A172 (cell line): ENCODE measurements around the gene PALS1. TPM values are rescaled to one million over a fixed set of nuclear protein-coding genes. Genes with fewer than 3 reads are reported as not detected.
"Not testable (repeated sequence)": the region's sequence is repeated elsewhere in the genome, so short reads cannot be mapped to it uniquely, and the experiment has no call there.

Source experiments
- DNase-seq: peaks from one replicate; pipeline ENCODE4 v3.0.0-alpha.2; 2015; ENCODE audit warnings: low spot score
- total RNA-seq: library from RNA; depleted of rRNA; stranded (reverse); fragments of >200 nt; shearing (Covaris generic); gene quantifications from 2 replicates; pipeline ENCODE4 v1.2.3, GENCODE V29; 2014; rRNA removed

The PALS1 gene
- total RNA-seq, 1 experiment from 2014 or later, result 72.8 TPM

- DNase-seq, result no peak
Measured at GRCh38 chr14:67257906-67258305, 16.7 kb downstream of the PALS1 start.

DNA sequence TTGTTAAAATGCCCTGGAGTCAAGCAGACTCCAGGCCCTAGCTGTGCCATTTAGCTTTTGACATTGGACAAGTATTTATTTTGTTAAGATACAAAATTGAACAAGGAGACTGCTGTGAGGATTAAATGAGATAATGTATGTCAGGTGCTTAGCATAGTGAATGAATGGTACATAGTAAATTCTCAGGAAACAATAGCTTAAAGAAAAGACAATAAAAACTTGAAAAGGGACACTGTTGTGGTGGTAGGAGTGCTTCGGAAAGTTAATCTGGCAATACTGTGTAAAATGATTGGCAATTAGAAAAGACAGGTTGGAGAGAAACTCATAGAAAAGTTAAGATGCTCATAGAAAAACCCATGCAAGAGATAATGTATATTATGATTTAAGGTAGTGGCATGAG, 19.7 kb downstream of the PALS1 start:
- DNase-seq, result no peak

- DNase-seq, result peak; percentile 59
Measured at GRCh38 chr14:67263499-67264149, 22.4 kb downstream of the PALS1 start.

DNA sequence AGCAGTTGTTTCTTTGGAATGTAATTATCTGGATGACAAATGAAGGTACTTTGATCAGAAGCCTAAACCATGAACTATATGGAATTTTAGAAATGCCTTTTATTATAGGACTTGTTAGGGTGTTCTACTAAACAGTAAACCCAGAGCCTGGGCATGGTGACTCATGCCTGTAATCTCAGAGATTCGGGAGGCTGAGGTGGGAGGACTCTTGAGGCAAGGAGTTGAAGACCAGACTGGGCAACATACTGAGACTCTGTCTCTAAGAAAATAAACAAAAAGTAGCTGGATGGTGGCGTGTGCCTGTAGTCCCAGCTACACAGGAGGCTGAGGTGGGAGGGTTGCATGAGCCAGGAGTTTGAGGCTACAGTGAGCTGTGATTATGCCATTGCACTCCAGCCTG, 23.9 kb downstream of the PALS1 start:
- DNase-seq, result peak; percentile 37

DNA sequence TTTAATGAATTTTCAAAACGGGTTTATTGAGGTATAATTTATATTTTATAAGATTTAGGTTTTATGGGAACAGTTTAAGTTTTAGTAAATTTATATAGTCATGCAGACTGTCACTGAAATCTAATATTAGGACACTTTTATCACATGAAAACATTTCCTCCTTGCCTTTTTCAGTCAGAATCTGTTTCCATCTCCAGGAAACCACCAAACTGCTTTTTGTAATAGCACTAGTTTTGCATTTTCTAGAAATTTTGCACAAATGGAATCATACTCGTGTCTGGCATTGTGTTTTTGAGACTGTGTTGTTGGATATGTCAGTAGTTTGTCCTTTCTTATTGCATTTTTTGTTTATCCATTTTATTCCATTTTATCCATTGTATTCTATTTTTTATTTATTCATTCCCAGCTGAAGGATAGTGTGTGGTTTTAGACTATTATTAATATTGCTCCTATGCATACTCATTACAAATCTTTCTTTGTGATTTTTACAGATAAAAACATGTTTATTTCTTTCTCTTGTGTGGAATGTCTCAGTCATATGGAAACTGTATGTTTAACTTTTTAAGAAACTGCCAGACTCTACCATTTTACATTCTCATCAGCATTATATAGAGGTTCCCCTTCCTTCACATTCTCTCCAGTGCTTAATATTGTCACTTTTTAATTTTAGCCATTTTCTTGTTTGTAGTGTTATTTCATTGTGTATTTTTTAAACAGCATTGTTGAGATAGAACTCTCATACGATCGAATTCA, 26.5 kb downstream of the PALS1 start:
- DNase-seq, result no peak

DNA sequence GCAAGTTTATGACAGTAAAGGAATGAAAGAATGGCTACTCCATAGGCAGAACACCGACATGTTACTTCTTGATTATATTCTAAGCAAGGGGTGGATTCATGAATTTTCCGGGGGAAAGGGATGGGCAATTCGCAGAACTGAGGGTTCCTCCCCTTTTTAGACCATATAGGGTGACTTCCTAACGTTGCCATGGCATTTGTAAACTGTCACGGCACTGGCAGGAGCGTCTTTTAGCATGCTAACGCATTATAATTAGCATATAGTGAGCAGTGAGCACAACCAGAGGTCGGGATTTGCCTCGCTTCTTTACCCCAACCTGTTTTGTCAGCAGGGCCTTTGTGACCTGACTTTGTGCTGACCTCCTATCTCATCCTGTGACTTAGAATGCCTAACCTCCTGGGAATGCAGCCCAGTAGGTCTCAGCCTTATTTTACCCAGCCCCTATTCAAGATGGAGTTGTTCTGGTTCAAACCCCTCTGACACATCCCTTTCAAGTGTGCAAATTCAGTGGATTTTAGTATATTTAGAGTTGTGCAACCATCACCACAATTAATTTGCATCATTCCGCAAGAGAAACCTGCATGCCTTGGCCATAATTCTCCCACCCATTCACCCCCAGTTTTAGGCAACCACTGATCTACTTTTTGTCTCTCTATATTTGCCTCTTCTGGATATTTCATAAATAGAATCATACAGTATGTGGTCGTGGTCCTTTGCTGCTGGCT, 27.4 kb downstream of the PALS1 start:
- no peak for DNase-seq

- DNase-seq, result no peak
Measured at GRCh38 chr14:67269298-67270060, 28.2 kb downstream of the PALS1 start.

DNA sequence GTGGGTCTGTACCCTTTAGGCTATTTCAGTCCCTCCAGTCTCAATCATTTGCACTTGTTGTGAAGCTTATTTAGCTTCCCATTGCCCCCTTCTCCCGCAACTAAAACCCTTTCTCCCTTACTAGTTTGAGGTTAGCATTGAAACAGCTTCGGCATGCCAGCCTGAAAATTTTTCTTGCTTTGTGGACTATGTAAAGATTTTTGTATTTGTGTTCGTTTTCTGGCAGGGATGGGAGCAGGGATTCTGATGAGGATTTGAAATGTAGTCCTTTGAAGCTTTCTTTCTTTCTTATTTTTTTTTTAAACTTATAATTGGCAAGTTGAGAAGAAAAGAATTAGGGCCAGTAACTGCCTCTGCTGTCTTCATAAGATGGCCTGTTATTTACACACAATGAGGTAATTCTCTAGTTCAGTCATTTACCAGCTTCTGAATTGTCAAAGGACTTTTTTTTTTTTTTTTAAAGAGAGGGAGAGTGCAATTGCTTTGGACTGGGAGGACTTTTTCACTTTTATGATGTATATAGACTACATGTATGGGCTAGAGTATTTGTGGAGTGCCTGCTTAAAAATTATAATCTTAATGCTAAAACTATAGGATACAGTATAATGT, 29.0 kb downstream of the PALS1 start:
- DNase-seq, result no peak

DNA sequence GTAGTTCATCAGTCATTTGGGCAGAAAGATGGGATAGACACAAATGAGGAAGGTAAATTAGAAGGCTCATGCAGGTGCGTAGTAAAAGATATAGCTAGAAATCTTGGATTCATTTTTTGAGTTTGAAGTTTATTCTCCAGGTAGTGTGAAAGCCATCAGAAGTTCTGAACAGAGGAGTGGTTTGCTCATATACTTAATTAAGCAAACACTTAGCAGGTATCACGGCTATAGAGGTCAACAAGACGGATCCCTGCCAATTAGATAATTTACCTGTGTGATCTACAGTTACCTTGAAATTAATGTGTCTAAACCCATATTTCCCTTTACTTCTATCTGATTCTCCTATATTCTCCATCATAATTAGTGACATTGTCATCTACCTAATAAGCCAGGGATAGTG, 29.7 kb downstream of the PALS1 start:
- no peak for DNase-seq

- not testable (repeated sequence) for DNase-seq
Measured at GRCh38 chr14:67273281-67273680, 32.0 kb downstream of the PALS1 start.

DNA sequence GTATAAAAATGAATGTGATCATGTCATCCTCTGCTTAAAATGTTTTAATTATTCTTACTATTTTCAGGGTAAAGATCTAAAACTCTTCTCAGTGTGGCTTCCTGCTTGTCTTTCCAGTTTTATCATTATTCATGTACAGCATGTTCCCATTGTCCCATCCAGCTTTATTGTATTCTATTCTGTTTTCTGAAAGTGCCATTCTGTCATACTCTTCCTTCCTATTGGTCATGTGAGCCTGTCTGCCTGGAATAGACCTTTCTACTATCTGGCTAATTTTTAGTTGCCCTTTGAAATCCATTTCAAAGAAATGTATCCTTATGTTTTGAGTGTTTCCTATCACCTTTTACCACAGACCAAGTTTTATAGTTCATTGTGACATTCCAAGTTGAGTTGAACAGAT, 34.9 kb downstream of the PALS1 start:
- no peak for DNase-seq

GRCh38 chr14:67280506-67280905, 39.3 kb downstream of the PALS1 start:
- DNase-seq, result no peak

- DNase-seq, result peak; percentile 33
Measured at GRCh38 chr14:67285876-67286452, 44.7 kb downstream of the PALS1 start.

Other genes with a start within 250 kb of the PALS1 start
- gene GARIN2, start 52.0 kb upstream of the PALS1 start, total RNA-seq, result not detected in 2 replicates
- 159 and 183 TPM in 2 replicates for gene ATP6V1D, start 118.4 kb downstream of the PALS1 start, total RNA-seq
- 316 and 323 TPM in 2 replicates for gene EIF2S1, start 118.9 kb downstream of the PALS1 start, total RNA-seq
- 0.69 and 4.1 TPM in 2 replicates for gene PLEK2, start 170.7 kb downstream of the PALS1 start, total RNA-seq
- gene TMEM229B, start 247.3 kb downstream of the PALS1 start, total RNA-seq, result 2.0 and 3.1 TPM in 2 replicates